ENCODE results near the gene XPR1.
A peak's percentile ranks its signal among the peaks of the same experiment; 100 is the strongest.
"Not testable (repeated sequence)": the region's sequence is repeated elsewhere in the genome, so short reads cannot be mapped to it uniquely, and the experiment has no call there.

XPR1 gene

DNA sequence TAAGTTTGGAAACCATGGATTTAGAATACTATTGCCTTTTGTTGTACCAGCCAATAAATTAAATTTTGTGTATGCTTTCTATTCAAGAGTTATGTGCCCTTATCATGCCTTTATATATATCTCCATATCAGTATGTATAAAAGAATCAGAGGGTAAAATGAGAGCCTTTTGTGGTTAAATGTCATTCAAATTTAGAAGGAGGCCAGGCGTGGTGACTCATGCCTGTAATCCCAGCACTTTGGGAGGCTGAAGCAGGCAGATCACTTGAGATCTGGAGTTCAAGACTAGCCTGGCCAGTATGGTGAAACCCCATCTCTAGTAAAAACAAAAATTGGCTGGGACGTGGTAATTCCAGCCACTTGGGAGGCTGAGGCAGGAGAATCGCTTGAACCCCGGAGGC lies 88.9 kb downstream of the XPR1 start:
- no peak for DNase-seq (ENCODE audit: low read depth, low spot score)

DNA sequence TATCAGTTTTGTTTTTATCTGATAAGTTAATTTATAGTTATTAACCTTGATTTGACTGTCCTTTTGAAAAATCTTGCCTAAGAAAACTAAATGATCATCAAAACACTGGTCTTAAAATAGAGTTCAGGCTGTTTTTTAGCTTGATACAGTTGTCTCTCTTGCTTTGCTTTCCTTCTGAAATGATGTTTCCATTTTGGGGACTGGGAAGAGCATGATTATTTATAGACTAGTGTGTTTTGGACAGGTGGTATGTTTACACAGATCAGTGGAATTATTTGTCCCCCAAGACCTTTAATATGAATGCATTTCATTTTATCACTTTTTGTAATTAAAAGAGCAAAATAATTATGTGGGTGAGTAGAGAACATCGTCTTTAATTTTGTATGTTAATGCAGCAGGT lies 90.8 kb downstream of the XPR1 start:
- no peak for DNase-seq (ENCODE audit: low read depth, low spot score)

DNA sequence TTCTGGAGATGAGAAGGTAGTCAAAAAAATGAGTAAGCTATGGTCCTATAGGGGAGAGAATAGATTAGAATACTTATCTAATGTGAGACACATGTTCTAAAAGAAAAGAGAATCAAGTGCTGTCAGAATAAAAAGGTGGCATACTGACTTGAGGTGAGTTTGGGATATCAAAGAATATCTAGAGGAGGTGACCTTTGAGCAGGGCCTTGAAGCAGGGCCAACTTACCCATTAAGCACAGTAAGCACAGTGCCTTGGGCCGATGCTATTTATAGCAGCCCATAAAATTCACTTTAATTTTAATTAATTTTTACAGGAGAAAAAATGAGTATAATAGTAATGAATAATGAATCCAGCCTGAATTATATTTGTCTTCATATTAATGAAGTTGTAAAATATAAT lies 92.2 kb downstream of the XPR1 start:
- no peak for DNase-seq (ENCODE audit: low read depth, low spot score)

DNA sequence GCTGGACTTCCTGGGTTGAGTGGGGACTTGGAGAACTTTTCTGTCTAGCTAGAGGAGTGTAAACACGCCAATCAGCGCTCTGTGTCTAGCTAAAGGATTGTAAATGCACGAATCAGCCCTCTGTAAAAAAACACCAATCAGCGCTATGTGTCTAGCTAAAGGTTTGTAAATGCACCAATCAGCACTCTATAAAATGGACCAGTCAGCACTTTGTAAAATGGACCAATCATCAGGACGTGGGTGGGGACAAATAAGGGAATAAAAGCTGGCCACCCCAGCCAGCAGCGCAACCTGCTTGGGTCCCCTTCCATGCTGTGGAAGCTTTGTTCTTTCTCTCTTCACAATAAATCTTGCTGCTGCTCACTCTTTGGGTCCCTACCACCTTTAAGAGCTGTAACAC lies 94.2 kb downstream of the XPR1 start:
- DNase-seq (ENCODE audit: low read depth, low spot score): not testable (repeated sequence)

DNA sequence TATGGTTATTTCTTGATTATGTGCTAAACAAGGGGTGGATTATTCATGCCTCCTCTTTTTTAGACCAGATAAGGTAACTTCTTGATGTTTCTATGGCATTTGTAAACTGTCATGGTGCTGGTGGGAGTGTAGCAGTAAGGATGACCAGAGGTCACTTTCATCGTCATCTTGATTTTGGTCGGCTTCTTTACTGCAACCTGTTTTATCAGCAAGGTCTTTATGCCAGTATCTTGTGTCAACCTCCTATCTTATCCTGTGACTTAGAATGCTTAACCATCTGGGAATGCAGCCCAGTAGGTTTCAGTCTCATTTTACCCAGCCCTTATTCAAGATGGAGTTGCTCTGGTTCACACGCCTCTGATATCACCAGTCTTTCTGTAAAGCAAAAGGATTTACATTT lies 95.9 kb downstream of the XPR1 start:
- not testable (repeated sequence) for DNase-seq (ENCODE audit: low read depth, low spot score)

DNA sequence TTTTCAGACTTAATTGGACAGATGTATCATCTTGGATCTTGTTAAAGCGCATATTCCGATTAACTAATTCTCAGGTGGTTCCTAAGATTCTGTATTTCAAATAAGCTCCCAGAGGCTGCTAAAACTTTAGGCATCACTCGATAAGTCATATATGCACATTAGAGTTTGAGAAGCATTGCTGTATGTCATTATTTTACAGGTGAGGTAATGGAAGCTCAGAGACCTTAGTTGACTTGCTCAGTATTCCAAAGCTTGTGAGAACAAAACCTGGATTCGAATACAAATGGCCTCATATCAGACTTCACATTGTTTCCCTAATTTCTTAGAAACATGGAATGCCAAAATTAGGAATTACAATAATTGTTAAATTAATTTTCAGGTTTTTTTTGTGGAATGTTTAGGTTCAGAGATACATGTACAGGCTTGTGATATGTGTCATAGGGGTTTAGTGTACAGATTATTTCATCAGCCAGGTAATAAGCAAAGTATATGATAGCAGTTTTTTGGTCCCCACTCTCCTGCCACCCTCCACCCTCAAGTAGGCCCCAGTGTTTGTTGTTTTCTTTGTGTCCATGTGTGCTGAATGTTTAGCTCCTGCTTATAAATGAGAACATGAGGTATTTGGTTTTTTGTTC lies 96.8 kb downstream of the XPR1 start:
- DNase-seq (ENCODE audit: low read depth, low spot score): no peak

DNA sequence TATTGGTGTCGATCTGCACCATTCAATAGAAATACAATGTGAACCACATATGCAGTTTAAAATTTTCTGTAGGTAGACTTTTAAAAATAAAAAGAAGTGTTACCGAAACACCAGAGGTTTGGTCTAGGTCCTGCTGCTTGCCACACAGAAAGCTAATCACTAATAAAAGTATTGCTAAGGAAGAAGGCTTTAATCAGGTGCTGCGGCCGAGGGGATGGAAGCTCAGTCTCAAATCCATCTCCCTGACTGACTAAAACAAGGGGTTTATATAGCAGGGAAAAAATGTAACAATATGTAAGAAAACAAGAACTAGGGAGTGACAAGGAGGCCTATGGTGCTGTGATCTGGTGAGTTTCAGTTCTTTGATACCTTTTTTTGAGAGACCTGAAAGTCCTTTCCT lies 99.3 kb downstream of the XPR1 start:
- no peak for DNase-seq (ENCODE audit: low read depth, low spot score)

DNA sequence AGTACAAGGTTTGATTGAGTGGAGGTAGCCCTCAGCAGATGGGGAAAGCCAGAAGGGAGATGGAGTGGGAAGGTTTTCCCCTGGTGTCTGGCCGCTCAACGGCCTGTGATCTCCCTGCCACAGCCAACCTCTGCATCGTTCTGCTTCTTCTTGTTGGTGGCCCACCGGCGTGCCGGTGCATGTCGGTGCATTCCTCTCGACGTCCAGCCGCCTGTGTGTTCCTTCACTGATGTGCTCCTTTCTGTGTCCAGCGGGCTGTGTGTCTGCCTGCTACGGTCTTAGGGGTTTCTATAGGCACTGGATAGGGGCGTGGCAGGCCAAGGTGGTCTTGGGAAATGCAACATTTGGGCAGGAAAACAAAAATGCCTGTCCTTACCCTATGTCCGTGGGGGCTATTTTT lies 101.0 kb downstream of the XPR1 start:
- no peak for DNase-seq (ENCODE audit: low read depth, low spot score)

DNA sequence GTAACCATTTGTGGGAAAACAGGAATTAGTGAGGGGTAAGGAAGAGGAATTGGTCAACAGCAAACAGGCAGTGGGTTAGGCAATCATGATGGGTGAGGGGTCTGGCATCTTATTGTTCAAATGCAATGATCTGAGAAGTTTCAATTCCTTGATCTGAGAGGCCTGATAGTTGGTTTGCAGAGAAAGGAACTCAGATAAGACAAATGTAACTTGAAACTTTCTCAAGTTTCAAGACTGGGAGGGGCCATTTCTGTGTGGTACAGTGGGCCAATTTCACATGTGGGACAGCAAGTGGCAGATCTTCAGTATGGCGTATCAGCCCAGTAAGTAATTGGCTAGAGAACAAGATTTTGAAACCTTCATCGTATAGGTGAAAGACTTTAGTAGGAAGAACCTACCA lies 102.5 kb downstream of the XPR1 start:
- DNase-seq (ENCODE audit: low read depth, low spot score): no peak

DNA sequence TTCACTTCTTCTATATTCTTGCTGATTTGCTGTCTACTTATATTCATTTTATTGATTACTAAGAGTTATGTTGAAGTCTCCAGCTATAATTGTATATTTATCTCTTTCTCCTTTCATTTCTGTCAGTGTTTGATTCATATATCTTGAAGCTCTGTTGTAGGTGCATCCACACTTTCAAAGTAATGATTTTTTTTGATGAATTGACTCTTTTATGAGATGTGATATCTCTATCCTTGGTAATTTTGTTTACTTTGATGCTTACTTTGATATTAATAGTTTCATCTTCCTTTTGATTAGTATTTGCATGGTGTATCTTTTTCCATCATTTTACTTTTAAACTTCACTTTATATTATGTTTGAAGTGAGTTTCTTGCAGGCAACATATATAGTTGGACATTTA lies 110.8 kb downstream of the XPR1 start:
- DNase-seq (ENCODE audit: low read depth, low spot score): no peak

DNA sequence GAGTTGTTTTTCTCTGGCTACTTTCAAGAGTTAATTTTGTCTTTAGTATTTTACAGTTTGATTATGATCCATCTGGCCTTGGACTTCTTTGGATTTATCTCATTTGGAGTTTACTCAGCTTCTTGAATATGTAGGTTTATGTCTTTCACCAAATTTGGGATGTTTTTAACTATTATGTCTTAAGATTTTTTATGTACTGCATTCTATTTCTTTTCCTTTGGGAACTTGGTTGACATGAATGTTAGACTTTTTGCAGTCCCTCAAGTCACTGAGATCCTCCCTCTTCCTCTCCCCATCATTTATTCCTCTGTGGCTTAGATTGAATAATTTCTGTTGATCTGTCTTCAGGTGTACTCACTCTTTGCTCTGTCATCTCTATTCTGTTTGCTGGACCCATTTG lies 112.0 kb downstream of the XPR1 start:
- no peak for DNase-seq (ENCODE audit: low read depth, low spot score)

DNA sequence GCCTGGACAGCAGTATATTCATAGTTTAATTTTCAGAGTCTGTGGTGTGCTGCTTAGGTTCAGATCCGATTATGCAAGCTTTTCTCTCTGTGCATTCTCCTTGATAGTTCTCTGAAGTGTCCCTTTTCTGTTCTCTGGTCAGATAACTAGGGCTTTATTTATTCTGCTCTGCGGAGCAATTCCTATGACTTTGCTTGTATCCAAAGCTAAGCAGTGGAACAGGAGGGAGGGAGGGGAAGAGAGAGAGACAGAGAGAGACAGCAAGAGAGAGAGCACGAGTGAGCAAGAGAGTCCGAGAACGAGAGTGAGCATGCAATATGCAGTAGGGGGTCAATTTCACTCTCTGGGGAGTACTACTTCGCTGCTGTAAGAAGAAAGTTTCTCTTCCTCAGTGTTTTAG lies 113.3 kb downstream of the XPR1 start:
- DNase-seq (ENCODE audit: low read depth, low spot score): no peak

DNA sequence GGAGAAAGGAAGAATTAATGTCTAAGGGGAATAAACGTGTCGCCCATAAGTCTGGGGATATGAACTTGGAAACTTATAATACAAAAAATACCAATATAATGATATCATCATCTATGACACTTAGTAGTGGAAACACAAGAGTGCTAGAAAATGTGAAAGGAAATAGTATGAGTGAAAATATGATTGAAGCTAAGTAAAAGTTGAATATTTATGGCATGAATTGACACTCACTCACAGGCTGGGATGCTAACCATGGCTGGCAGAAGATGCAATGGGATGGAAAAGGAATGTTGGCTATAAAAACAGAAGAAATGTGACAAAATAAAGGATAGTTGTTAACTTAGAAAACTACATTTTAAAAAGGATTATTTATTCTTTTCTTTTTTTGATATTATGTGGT lies 120.1 kb downstream of the XPR1 start:
- DNase-seq (ENCODE audit: low read depth, low spot score): no peak

DNA sequence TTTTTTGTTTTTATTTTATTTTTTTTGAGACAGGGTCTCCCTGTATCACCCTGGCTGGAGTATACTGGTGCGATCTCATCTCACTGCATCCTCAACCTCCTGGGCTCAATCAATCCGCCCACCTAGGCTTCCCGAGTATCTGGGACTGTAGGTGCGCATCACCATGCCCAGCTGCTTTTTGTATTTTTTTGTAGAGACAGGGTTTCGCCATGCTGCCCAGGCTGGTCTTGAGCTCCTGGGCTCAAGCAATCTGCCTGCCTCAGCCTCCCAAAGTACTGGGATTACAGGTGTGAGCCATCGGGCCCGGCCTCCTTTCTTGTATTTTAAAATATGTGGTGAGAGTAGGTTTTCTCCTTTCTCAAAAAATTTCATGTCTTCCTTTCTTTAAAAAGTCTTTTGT lies 122.6 kb downstream of the XPR1 start:
- no peak for DNase-seq (ENCODE audit: low read depth, low spot score)

DNA sequence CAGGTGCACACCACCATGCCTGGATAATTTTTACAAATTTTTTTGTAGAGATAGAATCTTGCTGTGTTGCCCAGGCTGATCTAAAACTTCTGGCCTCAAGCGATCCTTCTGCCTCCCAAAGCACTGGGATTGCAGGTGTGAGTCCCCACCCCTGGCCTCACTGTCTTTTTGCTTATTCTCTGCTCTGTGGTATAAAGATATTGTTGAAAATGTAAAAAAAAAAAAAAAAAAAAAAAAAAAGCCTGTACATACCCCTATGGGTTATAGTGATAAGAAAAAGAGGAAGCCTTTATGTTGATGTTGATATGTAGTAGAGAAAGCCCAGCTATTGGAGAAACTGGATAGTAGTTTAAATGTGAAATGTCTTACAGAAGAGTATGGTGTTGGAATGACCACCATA lies 125.8 kb downstream of the XPR1 start:
- DNase-seq (ENCODE audit: low read depth, low spot score): no peak

DNA sequence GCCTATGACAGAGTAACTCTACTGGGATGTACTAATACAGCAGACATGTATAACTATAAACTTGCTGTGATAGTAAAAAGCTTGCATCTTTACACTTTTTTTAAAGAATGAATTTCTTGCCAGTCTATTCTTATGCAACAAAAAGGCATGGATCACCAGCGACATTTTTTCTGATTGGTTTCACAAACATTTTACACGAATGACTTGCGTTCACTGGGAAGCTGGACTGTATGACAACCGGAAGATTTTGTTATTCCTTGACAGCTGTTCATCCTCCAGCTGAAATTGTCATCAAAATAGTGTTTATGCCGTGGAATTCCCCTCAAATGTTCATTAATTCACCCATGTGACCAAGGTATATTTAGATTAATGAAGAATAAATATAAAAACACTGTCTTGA lies 131.0 kb downstream of the XPR1 start:
- no peak for DNase-seq (ENCODE audit: low read depth, low spot score)

DNA sequence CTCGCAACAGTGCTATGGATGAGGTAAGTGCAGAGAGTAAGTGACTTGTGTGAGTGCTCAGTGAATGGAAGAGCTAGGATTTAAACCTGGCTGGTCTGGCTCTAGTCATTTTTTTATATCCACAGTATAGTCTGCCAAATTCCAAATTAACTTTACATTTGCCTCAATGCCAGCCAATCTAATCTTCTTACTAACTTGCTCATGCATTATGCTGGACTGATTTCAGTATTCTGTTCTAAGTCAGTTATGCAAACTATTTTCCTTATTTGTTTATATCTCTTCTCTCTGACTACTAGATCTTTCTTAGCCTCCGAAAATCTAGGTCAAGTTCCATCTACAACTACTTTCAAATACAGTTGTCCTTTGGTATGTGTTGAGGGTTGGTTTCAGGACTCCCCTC lies 133.3 kb downstream of the XPR1 start:
- no peak for DNase-seq (ENCODE audit: low read depth, low spot score)

DNA sequence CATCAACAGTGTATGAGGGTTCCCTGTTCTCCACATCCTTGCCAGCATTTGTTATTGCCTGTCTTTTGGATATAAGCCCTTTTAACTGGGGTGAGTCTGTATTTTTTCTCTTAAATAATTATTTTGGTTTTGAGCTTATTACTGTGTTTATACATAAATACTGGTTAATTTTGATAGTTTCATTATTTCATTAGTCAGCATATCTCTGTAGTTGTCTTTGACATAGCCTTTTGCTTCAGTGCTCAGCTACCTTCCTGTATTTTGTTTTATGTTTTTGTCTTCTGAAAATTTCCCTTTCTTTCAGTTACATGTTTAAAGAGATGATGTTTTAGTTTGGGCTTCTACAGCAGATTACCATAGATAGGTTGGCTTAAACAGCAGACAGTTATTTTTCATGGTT lies 138.1 kb downstream of the XPR1 start:
- DNase-seq (ENCODE audit: low read depth, low spot score): no peak

DNA sequence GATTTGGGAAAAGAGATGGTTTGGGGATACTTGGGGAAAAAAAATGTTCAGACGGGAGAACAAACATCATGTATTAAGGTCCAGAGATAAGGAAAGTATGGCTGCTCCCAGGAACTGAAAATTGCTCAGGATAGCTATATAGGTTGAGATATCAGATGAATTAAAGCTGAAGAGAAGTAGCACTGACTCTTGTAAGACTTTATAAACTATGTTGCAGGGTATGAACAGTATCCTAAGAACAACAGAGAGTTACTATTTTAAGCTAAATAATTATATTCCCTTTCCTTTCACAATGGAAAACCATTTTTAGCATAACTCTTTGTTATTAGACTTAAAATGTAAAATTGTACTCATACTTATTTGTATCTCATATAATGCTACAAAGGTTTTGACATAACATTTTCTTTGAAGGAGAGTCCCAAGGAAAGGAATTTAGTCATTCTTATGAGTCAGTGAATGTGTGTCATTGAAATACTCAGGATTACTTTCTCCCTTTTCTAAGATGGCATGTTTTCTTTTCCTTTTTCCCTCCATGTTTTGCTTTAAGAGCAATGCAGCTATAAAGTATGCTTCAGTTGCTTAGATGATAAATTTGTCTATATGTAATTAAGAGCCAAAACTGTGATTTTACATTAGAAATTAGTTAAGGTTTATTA lies 141.5 kb downstream of the XPR1 start:
- DNase-seq (ENCODE audit: low read depth, low spot score): peak; percentile 12

DNA sequence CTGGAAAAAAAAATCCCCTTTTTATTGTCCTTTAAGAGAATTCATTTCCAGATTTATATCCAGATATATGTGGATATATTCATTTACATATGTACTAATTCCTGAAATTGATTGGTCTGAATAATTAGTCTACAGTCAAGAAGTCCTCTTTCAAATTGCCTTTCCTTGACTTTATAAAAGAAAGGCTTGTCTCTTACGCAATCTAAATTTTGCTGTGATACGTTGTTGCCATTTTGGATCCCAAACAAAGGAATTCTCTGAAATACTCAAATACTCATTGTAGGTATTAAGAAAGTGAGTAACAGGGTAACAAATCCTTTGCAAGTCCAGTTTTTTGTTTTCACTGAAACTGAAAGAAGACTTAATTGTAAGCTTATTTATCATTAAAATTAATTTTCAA lies 144.0 kb downstream of the XPR1 start:
- DNase-seq (ENCODE audit: low read depth, low spot score): no peak

DNA sequence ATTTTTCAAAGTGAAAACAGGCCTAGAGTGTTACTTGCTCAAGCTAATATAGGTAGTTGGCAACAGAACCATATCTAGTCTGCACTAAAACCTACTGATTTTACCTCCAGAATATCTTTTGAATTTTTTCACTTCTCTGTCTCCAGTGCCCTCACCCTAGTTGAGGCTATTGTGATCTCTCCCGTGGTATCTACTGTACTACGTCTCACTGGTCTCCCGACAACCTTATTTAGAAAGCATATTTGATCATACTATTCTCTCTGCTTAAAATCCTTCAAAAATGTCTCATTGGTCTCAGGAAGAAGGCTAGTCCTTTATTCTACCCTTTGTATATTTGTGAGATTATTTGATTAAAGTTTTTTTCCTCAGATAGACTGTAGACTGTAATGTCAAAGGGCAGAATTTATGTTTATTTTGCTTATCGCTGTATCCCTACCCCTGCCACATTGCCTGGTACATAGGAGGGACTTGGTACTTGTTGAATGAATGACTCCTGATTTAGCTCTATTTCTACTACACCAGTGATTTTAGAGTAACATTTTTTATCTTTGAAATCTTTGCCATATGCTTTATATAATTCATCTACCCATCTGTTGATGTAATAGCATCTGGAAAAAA lies 145.4 kb downstream of the XPR1 start:
- DNase-seq (ENCODE audit: low read depth, low spot score): no peak

DNA sequence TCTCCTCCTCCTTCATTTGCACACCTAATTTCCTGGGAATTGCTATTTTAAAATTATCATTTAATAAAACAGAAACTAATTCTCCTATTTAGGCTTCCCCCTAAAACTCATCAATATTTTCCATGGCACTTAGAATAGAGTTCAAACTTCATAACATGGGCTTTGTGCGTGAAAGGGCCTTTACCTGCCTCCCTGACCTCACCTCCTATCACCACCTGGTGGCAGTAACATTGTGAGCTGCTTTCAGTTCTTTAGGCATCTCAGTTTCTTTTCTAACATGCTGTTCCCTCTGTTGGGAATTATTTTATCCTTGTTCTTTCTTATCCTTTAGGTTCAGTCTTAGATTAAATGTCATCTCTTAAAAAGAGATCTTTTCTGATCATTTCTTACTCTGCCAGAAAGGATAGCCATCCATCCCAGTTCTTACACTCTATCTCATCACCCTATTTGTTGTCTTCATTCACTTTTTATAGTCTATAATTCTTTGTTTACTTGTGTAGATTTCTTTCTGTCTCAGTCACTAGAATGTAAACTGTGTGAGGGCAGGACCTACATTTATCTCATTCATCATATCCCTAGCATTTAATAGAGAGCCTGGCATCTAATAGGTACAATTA lies 147.1 kb downstream of the XPR1 start:
- DNase-seq (ENCODE audit: low read depth, low spot score): no peak

DNA sequence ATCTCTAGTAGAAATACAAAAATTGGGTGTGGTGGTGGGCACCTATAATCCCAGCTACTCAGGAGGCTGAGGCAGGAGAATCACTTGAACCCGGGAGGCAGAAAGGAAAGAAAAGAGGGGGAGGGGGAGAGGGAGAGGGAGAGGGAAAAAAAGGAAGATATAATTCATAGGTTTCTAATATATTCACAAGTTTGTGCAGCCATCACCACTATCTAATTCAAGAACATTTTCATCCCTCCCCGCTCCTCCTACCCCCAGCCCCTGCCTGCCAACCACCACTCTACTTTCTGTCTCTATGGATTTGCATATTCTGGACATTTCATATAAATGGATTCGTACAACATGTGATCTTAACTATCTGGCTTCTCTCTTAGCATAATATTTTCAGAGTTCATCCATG lies 147.8 kb downstream of the XPR1 start:
- no peak for DNase-seq (ENCODE audit: low read depth, low spot score)
